Brain microvascular endothelial cell (primary cell): Measurements from ENCODE around the gene NPBWR2.

ENCODE experiments used
- DNase-seq: peaks from one replicate; pipeline ENCODE4 v3.0.0-alpha.2; 2020
- H3K27ac ChIP-seq: fragments of 250-450 bp; sonication (Bioruptor Pico); 2 replicates; pipeline ENCODE4 v1.5.1; 2020; ENCODE audit warnings: mild to moderate bottlenecking, moderate library complexity
- H3K27me3 ChIP-seq: fragments of 250-450 bp; sonication (Bioruptor Pico); replicated peaks from 2 replicates; pipeline ENCODE4 v1.5.1; 2020; ENCODE audit warnings: mild to moderate bottlenecking
- H3K36me3 ChIP-seq: fragments of 250-450 bp; sonication (Bioruptor Pico); replicated peaks from 2 replicates; pipeline ENCODE4 v1.5.1; 2020; ENCODE audit warnings: mild to moderate bottlenecking
- H3K4me3 ChIP-seq: 2 replicates; pipeline ENCODE4 v1.5.1; 2011; ENCODE audit warnings: low read depth, mild to moderate bottlenecking, control low read depth, low read length, moderate library complexity
- in situ Hi-C: cut with HindIII; loops from 2 replicates; pipeline ENCODE4 v1.10.0; 2017; ENCODE audit warnings: low sequenced_read_pairs, low pct_ligation_motif_present
- TF ChIP-seq, protein P1 (sequence below): IDR thresholded peaks from 2 replicates; pipeline ENCODE4 v1.5.1; 2011; ENCODE audit warnings: low read depth, mild to moderate bottlenecking, moderate library complexity, low read length, control low read depth, inconsistent platforms; ENCODE audit errors: missing control alignments

Gene NPBWR2

DNA sequence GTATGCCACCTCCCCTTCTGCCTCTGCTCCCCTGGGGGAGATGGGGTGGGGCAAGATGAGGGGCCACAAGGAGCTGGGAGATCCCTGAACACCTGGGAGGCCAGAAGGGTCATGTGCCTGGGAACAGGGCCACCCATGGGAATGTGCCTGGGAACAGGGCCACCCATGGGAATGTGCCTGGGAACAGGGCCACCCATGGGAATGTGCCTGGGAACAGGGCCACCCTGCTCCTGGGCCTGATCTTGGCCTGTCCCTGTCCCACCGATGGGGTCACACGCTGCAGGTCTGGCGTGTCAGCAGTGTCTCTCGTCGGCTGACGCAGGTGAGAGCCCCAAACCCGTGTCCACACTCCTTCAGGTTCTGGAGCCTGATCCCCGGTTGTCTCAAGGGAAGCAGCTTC lies 32.4 kb downstream of the NPBWR2 start:
- H3K36me3 ChIP-seq, result no peaks in the 10 kb centered on the region
- H3K4me3 ChIP-seq, result no peak overlapping the region
- H3K27ac ChIP-seq, result no peak overlapping the region
- no peak for DNase-seq
- TF ChIP-seq, protein P1, sequence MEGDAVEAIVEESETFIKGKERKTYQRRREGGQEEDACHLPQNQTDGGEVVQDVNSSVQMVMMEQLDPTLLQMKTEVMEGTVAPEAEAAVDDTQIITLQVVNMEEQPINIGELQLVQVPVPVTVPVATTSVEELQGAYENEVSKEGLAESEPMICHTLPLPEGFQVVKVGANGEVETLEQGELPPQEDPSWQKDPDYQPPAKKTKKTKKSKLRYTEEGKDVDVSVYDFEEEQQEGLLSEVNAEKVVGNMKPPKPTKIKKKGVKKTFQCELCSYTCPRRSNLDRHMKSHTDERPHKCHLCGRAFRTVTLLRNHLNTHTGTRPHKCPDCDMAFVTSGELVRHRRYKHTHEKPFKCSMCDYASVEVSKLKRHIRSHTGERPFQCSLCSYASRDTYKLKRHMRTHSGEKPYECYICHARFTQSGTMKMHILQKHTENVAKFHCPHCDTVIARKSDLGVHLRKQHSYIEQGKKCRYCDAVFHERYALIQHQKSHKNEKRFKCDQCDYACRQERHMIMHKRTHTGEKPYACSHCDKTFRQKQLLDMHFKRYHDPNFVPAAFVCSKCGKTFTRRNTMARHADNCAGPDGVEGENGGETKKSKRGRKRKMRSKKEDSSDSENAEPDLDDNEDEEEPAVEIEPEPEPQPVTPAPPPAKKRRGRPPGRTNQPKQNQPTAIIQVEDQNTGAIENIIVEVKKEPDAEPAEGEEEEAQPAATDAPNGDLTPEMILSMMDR, result no peak
- in situ Hi-C loops, result no loop called here
- H3K27me3 ChIP-seq, result no peaks in the 10 kb centered on the region

DNA sequence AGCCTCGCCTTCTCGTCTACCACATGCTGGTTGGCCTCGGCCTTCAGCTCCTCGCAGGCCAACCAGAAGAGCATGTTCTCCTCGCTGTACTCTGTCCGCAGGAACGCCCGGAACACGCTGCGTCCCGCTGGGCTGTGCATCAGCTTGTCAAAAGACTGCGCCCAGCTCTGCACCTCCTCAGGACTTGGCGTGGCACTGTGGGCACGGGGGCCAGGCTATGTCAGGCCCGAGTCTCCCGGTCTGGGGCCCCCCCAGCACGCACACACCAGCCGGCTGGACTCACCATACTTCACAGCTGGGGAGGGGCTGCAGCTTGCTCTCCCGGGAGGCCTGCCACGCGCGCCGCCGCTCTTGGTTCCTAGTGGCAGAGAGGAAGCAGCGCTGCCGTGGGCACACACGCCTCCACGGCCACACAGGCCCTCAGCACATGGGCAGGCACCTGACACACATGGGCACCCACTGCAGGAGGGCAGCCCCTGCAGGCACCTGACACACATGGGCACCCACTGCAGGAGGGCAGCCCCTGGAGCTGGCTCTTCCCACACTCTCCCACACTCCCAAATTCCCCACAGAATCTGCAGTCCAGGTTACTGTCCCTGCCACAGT lies 33.1 kb downstream of the NPBWR2 start:
- no peak overlapping the region for H3K27ac ChIP-seq
- DNase-seq, result no peak
- no peaks in the 10 kb centered on the region for H3K27me3 ChIP-seq
- no peak overlapping the region for H3K4me3 ChIP-seq
- in situ Hi-C loops, result no loop called here
- TF ChIP-seq, protein P1, result no peak
- H3K36me3 ChIP-seq, result no peaks in the 10 kb centered on the region

DNA sequence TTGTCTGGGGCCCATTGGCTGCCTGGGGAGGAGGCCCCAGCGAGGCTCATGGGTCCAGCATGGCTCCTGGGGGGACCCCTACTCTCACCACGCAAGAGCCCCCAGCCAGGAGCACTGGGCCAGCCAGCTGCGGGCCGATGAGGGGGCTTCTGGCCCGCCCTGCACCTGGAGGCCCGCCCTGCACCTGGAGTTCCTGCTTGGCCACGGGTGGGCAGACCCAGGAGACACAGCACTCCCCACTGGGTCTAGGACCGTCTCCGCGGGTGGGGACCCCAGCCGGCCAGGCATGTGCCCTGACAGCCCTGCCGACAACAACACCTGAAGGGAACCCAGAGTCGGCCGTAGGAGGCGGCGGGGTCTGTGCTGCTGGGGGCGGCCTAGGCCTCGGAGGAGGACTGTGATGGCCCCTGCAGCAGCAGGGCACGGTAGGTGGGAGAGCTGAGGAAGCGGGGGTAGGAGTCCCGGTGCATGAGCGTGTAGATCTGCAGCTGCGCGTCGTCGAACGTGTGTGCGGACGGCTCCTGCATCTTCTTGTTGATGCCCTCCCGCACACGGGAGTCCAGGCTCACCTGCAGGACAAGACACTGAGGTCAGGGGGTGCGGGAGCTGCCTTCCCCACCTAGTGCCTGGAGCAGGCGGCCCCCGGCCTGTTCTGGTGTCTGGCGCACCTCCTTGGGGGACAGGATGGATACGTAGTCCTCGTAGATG lies 33.7 kb downstream of the NPBWR2 start:
- TF ChIP-seq, protein P1, result no peak
- H3K27me3 ChIP-seq, result no peaks in the 10 kb centered on the region
- H3K27ac ChIP-seq, result no peak overlapping the region
- no peak for DNase-seq
- no peak overlapping the region for H3K4me3 ChIP-seq
- in situ Hi-C loops, result no loop called here
- H3K36me3 ChIP-seq, result no peaks in the 10 kb centered on the region

DNA sequence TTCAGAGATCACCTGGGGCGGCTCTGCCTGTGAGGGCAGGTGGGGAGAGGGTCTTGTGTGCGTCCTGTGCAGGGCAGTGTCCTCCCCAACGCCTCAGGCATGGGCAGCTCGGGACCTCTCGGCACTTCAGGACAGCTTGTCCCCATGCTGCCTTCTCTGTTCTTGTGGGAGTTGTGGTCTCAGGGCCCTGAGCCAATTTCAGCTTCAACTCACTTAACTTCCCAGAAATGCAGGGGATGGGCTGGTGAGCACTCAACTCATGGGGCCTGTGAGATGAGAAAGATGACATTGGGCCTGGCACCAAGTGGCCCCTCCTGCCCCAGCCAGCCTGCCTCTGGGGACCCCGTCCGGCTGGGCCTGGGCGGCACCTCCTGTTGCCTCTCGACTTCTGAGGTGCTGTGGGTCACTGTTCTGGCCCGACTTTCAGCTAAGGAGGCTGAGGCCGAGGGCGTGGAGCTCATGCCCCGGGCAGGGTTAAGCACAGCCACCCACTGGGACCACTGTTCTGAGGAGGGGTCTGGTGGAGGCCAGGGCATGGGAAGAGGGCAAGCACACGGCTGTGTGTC lies 34.8 kb downstream of the NPBWR2 start:
- TF ChIP-seq, protein P1, result no peak

DNA sequence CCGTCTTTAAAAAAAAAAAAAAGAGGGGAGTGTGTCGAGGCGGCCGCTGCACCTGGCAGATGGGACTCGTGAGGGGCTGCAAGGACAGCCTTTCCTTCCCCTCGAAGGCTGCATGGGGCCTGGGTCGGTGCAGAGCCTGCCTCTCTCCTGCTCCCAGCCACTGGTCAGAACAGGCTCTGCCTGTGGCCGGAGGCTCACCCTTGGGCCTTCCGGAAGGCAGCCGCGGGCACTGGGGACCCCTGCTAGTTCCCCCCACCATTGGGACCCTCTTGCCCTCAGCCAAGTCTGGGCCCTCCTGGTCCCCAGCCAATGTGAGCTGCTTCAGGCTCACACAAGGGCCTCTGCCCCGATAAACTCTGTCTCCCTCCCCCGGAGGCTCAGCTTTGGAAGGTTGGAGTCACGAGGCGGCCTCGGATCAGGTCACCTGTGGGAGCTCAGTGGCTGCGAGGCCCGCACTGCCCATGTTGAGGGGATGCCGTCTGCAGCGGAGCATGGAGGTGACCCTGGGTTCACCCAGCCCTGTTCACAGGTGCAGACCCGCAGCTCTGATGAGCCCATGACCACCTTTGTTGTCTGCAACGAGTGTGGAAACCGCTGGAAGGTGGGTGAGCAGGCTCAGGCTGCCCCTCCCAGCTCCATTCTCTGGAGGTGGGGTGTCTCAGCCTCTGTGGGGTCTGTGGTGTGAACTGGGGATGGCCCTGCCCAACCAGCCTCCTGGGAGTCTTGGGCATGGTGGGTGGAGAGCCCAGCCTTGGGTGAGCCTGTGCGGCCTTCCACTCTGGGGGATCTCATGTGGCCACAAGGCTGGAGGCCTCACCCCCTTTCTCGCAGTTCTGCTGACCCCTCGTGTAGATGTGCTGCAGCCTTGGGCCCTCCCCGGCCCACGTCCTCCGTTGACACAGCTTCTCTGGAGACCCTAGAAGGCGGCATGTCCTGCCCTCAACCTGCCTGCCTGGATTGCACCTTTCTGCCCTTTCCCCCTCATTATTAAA lies 35.7 kb downstream of the NPBWR2 start:
- H3K27ac ChIP-seq, result no peak overlapping the region
- no peak for DNase-seq

More for the DNA sequence above, 34.8 kb downstream of the NPBWR2 start:
- Histone ChIP-seq H3K4me3 (no peak overlapping the region), H3K36me3 (no peaks in the 10 kb centered on the region), H3K27me3 (no peaks in the 10 kb centered on the region), H3K27ac (no peak overlapping the region)
- in situ Hi-C loops, result no loop called here
- DNase-seq, result no peak

More for the DNA sequence above, 35.7 kb downstream of the NPBWR2 start:
- H3K4me3 ChIP-seq, result no peak overlapping the region
- H3K27me3 ChIP-seq, result no peaks in the 10 kb centered on the region
- in situ Hi-C loops, result no loop called here
- no peaks in the 10 kb centered on the region for H3K36me3 ChIP-seq
- TF ChIP-seq, protein P1, result no peak
